Gastroesophageal sphincter (tissue), 4 donors: ENCODE results near the gene ZNF778. TPM values are rescaled to one million over a fixed set of nuclear protein-coding genes. Genes with fewer than 3 reads are reported as not detected.

Experiments used
- ATAC-seq: fragments of 150-250 bp; one replicate; pipeline ENCODE4 v1.9.1; 2016; ENCODE audit warnings: mild to moderate bottlenecking, moderate library complexity
- H3K27ac ChIP-seq, 4 donors: fragments of 200-600 bp; sonication (generic) in 3 of 4; 1 replicate in 3 of 4; 2 replicates in 1 of 4; pipeline ENCODE4 v1.5.1; 2016 to 2019
- H3K27me3 ChIP-seq: fragments of 200-600 bp; sonication (generic); one replicate; pipeline ENCODE4 v1.5.1; 2019
- H3K36me3 ChIP-seq, 2 donors: fragments of 200-600 bp; sonication (generic); one replicate each; pipeline ENCODE4 v1.5.1; 2019; ENCODE audit warnings: control low read depth in 1 of 2
- H3K4me1 ChIP-seq, 3 donors: fragments of 200-600 bp; sonication (generic); 1 replicate in 2 of 3; 2 replicates in 1 of 3; pipeline ENCODE4 v1.5.1; 2016 to 2019; ENCODE audit warnings: control low read depth in 2 of 3
- H3K4me3 ChIP-seq, 2 donors: fragments of 200-600 bp; sonication (generic); one replicate each; pipeline ENCODE4 v1.5.1; 2019; ENCODE audit warnings: mild to moderate bottlenecking in 1 of 2, moderate library complexity in 1 of 2
- H3K9me3 ChIP-seq, 3 donors: fragments of 200-600 bp; sonication (generic); one replicate each; pipeline ENCODE4 v1.5.1; 2017 to 2019; ENCODE audit warnings: control low read depth in 2 of 3
- CTCF ChIP-seq, 4 experiments: fragments of 200-600 bp in 2 of 4; fragments of 450-650 bp in 2 of 4; sonication (generic) in 1 of 4; IDR thresholded peaks; one replicate each; pipeline ENCODE4 v1.5.1; 2017 to 2019; ENCODE audit warnings: antibody characterized with exemption in 4 of 4, mild to moderate bottlenecking in 2 of 4, moderate library complexity in 2 of 4
- EP300 ChIP-seq: sonication (generic); formaldehyde crosslinking; IDR thresholded peaks from one replicate; pipeline ENCODE4 v1.6.1; 2017; ENCODE audit warnings: antibody characterized with exemption, mild to moderate bottlenecking
- POLR2A ChIP-seq, 2 donors: fragments of 450-650 bp; IDR thresholded peaks; one replicate each; pipeline ENCODE4 v1.6.1; 2017; ENCODE audit warnings: antibody characterized with exemption in 2 of 2, mild to moderate bottlenecking in 2 of 2, moderate library complexity in 1 of 2
- POLR2AphosphoS5 ChIP-seq: sonication (generic); formaldehyde crosslinking; IDR thresholded peaks from one replicate; pipeline ENCODE4 v1.6.1; 2017; ENCODE audit warnings: antibody characterized with exemption
- WGBS, 2 donors: methylation state at CpG; one replicate each; pipeline ENCODE4 v1.1.5; 2018; ENCODE audit warnings: low coverage in 1 of 2; 5-methylcytosine and 5-hydroxymethylcytosine counted together
- total RNA-seq, 4 donors: library from RNA; depleted of rRNA; stranded (reverse); fragments of >200 nt; gene quantifications; one replicate each; pipeline ENCODE4 v1.1.0, GENCODE V29; 2016

ZNF778 gene
- total RNA-seq, 4 donors from 2014 or later = 11.1 to 28.0 (median 12.4) TPM

GRCh38 chr16:89273741-89274472 is 56.4 kb downstream of the ZNF778 start:
- Histone ChIP-seq H3K9me3 (no peaks in the 10 kb centered on the region), H3K27ac (no peak overlapping the region), H3K27me3 (no peaks in the 10 kb centered on the region), H3K4me3 (no peak overlapping the region), H3K36me3 (peaks cover 0 to 100% of the 10 kb centered on the region in 2 donors), H3K4me1 (no peaks in the 10 kb centered on the region)
- WGBS, 2 donors = 83 to 86% methylated on average over 3 to 6 of the region's 19 CpGs
- no peak for ATAC-seq
- TF ChIP-seq POLR2A (IDR thresholded peaks at IDR 0.05) (no peak), POLR2AphosphoS5 (no peak), CTCF (IDR thresholded peaks at IDR 0.05) (no peak), EP300 (no peak)

GRCh38 chr16:89274561-89275283 is 57.2 kb downstream of the ZNF778 start:
- Histone ChIP-seq H3K27ac (no peak overlapping the region), H3K36me3 (peaks cover 0 to 97% of the 10 kb centered on the region in 2 donors), H3K4me3 (no peak overlapping the region), H3K27me3 (no peaks in the 10 kb centered on the region), H3K9me3 (no peaks in the 10 kb centered on the region), H3K4me1 (no peaks in the 10 kb centered on the region)
- TF ChIP-seq CTCF (IDR thresholded peaks at IDR 0.05) = no peak
- TF ChIP-seq POLR2AphosphoS5 = no peak
- no peak for TF ChIP-seq POLR2A (IDR thresholded peaks at IDR 0.05)
- TF ChIP-seq EP300 = no peak
- WGBS, 2 donors = 80% methylated on average over 1 of the region's 30 CpGs; no CpG with 5 or more reads in 1 of the 2 donors
- ATAC-seq = no peak

GRCh38 chr16:89275284-89275584 is 57.7 kb downstream of the ZNF778 start:
- H3K9me3 ChIP-seq = no peaks in the 10 kb centered on the region
- no peak overlapping the region for H3K4me3 ChIP-seq
- 87% methylated on average over 8 of the region's 11 CpGs; no CpG with 5 or more reads in 1 of the 2 donors for WGBS, 2 donors
- no peak for TF ChIP-seq POLR2AphosphoS5
- no peak for TF ChIP-seq EP300
- no peak for TF ChIP-seq CTCF (IDR thresholded peaks at IDR 0.05)
- no peak for TF ChIP-seq POLR2A (IDR thresholded peaks at IDR 0.05)
- peaks cover 0 to 97% of the 10 kb centered on the region in 2 donors for H3K36me3 ChIP-seq
- H3K4me1 ChIP-seq = no peaks in the 10 kb centered on the region
- H3K27ac ChIP-seq = no peak overlapping the region
- no peak for ATAC-seq
- no peaks in the 10 kb centered on the region for H3K27me3 ChIP-seq

GRCh38 chr16:89275837-89276720 is 58.6 kb downstream of the ZNF778 start:
- no peaks in the 10 kb centered on the region for H3K27me3 ChIP-seq
- WGBS, 2 donors = 97% methylated on average over 7 of the region's 39 CpGs; no CpG with 5 or more reads in 1 of the 2 donors
- no peaks in the 10 kb centered on the region for H3K9me3 ChIP-seq
- no peak overlapping the region for H3K4me3 ChIP-seq
- TF ChIP-seq POLR2A (IDR thresholded peaks at IDR 0.05) (no peak), EP300 (no peak), CTCF (IDR thresholded peaks at IDR 0.05) (no peak), POLR2AphosphoS5 (no peak)
- H3K4me1 ChIP-seq = no peaks in the 10 kb centered on the region
- ATAC-seq = no peak
- H3K36me3 ChIP-seq = peaks cover 0 to 97% of the 10 kb centered on the region in 2 donors
- no peak overlapping the region for H3K27ac ChIP-seq
